Measurements from ENCODE around the gene WASF2. TPM values are rescaled to one million over a fixed set of nuclear protein-coding genes. Genes with fewer than 3 reads are reported as not detected.

WASF2 gene
- total RNA-seq, 3 donors from 2014 or later = 41.6 to 93.5 (median 43.2) TPM

DNA sequence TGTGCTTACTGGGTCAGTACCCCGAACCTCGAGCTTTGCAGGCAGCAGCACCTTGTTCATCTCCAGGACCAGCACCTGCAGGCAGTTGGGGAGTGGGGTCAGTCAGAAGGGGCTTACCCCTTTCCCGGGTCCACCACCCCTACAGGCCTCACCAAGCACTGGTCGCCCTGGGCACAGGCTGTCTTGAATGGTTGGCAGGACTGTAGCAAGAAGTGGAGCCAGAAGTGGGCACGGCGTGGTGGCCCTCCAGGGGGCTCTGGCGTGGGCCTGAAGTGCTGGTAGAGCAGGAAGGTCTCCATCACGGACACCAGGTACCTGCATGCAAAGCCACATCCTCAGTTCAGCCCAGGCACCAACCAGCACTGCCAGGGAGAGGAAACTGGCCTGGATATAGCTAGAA is 128.4 kb downstream of the WASF2 start:
- no peak for DNase-seq (ENCODE audit: low spot score in 2 of 2)
- H3K27ac ChIP-seq = no peak overlapping the region
- no peaks in the 10 kb centered on the region for H3K27me3 ChIP-seq
- intact Hi-C loops (cut with DNase I; ENCODE audit: low total_unique reads) = loop anchor here (10.0 kb wide), 1 partner anchor 57 kb away; no protein-coding TSS in a partner anchor
- H3K36me3 ChIP-seq = no peaks in the 10 kb centered on the region
- peaks cover 0 to 13% of the 10 kb centered on the region in 2 donors for H3K4me1 ChIP-seq
- TF ChIP-seq, protein P1, sequence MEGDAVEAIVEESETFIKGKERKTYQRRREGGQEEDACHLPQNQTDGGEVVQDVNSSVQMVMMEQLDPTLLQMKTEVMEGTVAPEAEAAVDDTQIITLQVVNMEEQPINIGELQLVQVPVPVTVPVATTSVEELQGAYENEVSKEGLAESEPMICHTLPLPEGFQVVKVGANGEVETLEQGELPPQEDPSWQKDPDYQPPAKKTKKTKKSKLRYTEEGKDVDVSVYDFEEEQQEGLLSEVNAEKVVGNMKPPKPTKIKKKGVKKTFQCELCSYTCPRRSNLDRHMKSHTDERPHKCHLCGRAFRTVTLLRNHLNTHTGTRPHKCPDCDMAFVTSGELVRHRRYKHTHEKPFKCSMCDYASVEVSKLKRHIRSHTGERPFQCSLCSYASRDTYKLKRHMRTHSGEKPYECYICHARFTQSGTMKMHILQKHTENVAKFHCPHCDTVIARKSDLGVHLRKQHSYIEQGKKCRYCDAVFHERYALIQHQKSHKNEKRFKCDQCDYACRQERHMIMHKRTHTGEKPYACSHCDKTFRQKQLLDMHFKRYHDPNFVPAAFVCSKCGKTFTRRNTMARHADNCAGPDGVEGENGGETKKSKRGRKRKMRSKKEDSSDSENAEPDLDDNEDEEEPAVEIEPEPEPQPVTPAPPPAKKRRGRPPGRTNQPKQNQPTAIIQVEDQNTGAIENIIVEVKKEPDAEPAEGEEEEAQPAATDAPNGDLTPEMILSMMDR (IDR thresholded peaks at IDR 0.05) = no peak
- no peak for TF ChIP-seq POLR2A (IDR thresholded peaks at IDR 0.05)
- no peak for TF ChIP-seq POLR2AphosphoS5 (IDR thresholded peaks at IDR 0.05)
- H3K9me3 ChIP-seq = no peaks in the 10 kb centered on the region
- no peak overlapping the region for H3K4me3 ChIP-seq

DNA sequence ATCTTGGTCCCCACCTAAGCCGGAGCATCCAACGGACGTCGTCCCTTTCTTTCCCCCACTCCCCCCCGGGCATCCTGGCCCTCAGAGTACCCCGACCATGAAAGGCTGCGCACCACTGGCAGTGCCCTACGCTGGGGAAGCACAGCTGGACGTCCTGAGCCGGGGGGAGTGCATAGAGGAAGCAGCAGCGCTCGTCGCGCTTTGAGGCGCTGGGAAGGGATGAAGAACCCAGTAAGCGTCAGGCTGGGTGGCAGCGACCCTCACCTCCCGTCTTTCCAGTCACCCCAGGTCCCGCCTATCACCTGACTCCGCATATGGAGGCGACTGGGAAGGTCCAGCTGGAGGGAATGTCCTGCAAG is 128.9 kb downstream of the WASF2 start:
- intact Hi-C loops (cut with DNase I; ENCODE audit: low total_unique reads) = loop anchor here (10.0 kb wide), 1 partner anchor 56 kb away; no protein-coding TSS in a partner anchor
- no peaks in the 10 kb centered on the region for H3K27me3 ChIP-seq
- DNase-seq (ENCODE audit: low spot score in 2 of 2) = no peak
- H3K4me1 ChIP-seq = peaks cover 0 to 13% of the 10 kb centered on the region in 2 donors
- no peaks in the 10 kb centered on the region for H3K9me3 ChIP-seq
- H3K27ac ChIP-seq = no peak overlapping the region
- H3K36me3 ChIP-seq = no peaks in the 10 kb centered on the region
- H3K4me3 ChIP-seq = no peak overlapping the region
- TF ChIP-seq POLR2A (IDR thresholded peaks at IDR 0.05) (no peak), POLR2AphosphoS5 (IDR thresholded peaks at IDR 0.05) (no peak)
- TF ChIP-seq, protein P1 (IDR thresholded peaks at IDR 0.05) = no peak

DNA sequence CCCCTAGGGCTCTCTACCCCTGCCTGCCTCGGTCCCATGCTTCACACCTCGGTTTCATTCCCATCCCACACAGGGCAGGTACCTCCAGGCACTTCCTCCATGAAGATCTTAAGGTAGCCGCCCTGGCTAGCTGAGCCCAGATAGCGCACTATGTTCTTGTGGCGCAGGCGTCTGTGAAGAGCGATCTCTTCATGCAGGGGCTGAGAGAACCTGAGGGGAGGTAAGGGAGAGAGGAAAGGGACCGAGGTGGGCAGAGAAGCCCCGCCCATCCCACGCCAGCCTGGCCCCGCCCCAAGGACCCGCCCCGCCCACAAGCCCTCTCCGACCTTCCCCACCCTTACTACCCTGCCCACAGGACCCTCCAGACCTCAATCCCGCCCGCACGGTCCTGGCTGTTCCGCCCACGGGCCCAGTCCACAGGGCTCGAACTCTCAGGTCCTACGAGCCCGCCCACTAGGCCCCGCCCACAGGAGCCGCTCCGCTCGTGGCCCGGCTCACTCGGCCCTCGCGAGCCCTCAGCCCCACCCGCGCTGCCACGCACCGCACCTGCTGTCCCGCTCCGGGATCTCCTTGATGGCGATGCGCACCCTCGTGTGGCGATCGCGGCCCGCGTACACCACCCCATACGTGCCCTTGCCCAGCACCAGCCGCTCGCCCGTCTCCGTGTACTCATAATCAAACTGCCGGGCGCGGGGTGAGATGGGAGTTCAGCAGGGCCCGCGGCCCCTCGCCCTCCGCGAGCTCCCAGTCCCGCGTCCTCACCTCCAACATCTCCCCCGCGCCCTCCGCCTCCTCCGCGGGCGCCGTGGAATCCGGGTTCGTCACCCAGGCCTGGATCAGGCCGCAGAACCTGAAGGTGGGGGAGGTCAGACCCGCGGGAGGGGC is 129.6 kb downstream of the WASF2 start:
- Histone ChIP-seq H3K27me3 (no peaks in the 10 kb centered on the region), H3K36me3 (no peaks in the 10 kb centered on the region)

DNA sequence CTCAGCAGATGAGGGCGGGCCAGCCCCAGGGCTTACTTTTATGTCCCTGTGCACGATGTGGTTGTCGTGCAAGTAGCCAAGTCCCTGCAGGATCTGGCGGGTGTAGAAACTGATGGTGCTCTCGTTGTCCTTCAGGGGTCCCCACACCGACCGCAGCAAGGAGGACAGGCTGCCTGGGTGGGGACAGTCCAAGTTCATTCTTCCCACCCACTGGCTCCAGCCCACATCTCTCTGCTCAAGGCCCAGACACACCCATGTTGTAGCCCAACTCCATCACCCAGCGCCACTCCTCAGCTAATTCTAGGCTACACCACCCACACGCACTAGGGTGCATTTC is 130.2 kb downstream of the WASF2 start:
- DNase-seq (ENCODE audit: low spot score in 2 of 2) = no peak
- intact Hi-C loops (cut with DNase I; ENCODE audit: low total_unique reads) = loop anchor here (10.0 kb wide), 1 partner anchor 55 kb away; no protein-coding TSS in a partner anchor
- H3K27ac ChIP-seq = no peak overlapping the region
- no peak overlapping the region for H3K4me3 ChIP-seq
- H3K9me3 ChIP-seq = no peaks in the 10 kb centered on the region
- H3K4me1 ChIP-seq = peaks cover 0 to 8% of the 10 kb centered on the region in 2 donors
- no peak for TF ChIP-seq POLR2AphosphoS5 (IDR thresholded peaks at IDR 0.05)
- TF ChIP-seq, protein P1 (IDR thresholded peaks at IDR 0.05) = no peak
- no peak for TF ChIP-seq POLR2A (IDR thresholded peaks at IDR 0.05)
- H3K27me3 ChIP-seq = no peaks in the 10 kb centered on the region
- no peaks in the 10 kb centered on the region for H3K36me3 ChIP-seq

More for the DNA sequence above, 129.6 kb downstream of the WASF2 start:
- Histone ChIP-seq H3K27ac (no peak overlapping the region), H3K9me3 (no peaks in the 10 kb centered on the region), H3K4me1 (peaks cover 0 to 13% of the 10 kb centered on the region in 2 donors), H3K4me3 (peak overlapping the region in 2 of 3 donors; percentile 10 to 29)
- TF ChIP-seq POLR2A (IDR thresholded peaks at IDR 0.05) = no peak
- TF ChIP-seq, protein P1 (IDR thresholded peaks at IDR 0.05) = no peak
- no peak for TF ChIP-seq POLR2AphosphoS5 (IDR thresholded peaks at IDR 0.05)
- no peak for DNase-seq (ENCODE audit: low spot score in 2 of 2)
- intact Hi-C loops (cut with DNase I; ENCODE audit: low total_unique reads) = loop anchor here (10.0 kb wide), 1 partner anchor 56 kb away; no protein-coding TSS in a partner anchor

DNA sequence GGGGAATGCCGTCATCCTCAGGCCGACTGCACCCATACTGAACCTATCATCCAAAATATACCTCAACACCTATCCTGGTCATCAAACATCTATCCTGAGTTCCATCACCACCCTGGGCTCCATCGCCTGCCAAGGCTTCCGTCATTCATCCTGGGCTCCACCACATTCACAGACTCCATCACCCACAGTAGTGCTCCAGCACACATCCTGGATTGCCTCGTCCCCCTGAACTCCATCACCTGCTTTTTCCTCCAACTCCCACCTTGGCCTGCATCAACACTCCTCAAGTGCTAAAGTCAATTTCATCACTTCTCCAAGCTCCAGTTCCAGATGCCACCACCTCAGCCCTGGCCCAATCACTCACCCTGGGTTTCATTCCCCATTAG is 131.0 kb downstream of the WASF2 start:
- H3K36me3 ChIP-seq = no peaks in the 10 kb centered on the region
- no peak overlapping the region for H3K4me3 ChIP-seq
- DNase-seq (ENCODE audit: low spot score in 2 of 2) = no peak
- H3K9me3 ChIP-seq = no peaks in the 10 kb centered on the region
- no peaks in the 10 kb centered on the region for H3K4me1 ChIP-seq
- TF ChIP-seq POLR2AphosphoS5 (IDR thresholded peaks at IDR 0.05) (no peak), POLR2A (IDR thresholded peaks at IDR 0.05) (no peak)
- TF ChIP-seq, protein P1 (IDR thresholded peaks at IDR 0.05) = no peak
- intact Hi-C loops (cut with DNase I; ENCODE audit: low total_unique reads) = no loop called here
- H3K27me3 ChIP-seq = no peaks in the 10 kb centered on the region
- no peak overlapping the region for H3K27ac ChIP-seq

Measured in breast epithelium (tissue), 4 donors.